Coronary artery (tissue), 2 donors: ENCODE results near the gene PAPSS1.

Source experiments
- DNase-seq: peaks from one replicate; pipeline ENCODE4 v3.0.0-alpha.2; 2017; ENCODE audit warnings: low spot score
- H3K27ac ChIP-seq, 2 donors: fragments of 200-600 bp; sonication (generic); one replicate each; pipeline ENCODE4 v1.5.1; 2016 to 2019
- H3K4me3 ChIP-seq: fragments of 200-600 bp; sonication (generic); 2 replicates; pipeline ENCODE4 v1.5.1; 2016; ENCODE audit warnings: mild to moderate bottlenecking, moderate library complexity
- CTCF ChIP-seq: fragments of 200-600 bp; sonication (generic); IDR thresholded peaks from one replicate; pipeline ENCODE4 v1.5.1; 2019; ENCODE audit warnings: antibody characterized with exemption

Gene PAPSS1

GRCh38 chr4:107711831-107712230, 8.2 kb downstream of the PAPSS1 start:
- Histone ChIP-seq H3K4me3 (no peak overlapping the region), H3K27ac (no peak overlapping the region)
- TF ChIP-seq CTCF, result no peak
- no peak for DNase-seq

- no peak for TF ChIP-seq CTCF
- no peak overlapping the region for H3K4me3 ChIP-seq
- H3K27ac ChIP-seq, result no peak overlapping the region
- no peak for DNase-seq
Observed at GRCh38 chr4:107710493-107711459, 9.3 kb downstream of the PAPSS1 start.

- no peak for TF ChIP-seq CTCF
- DNase-seq, result no peak
- Histone ChIP-seq H3K27ac (no peak overlapping the region), H3K4me3 (no peak overlapping the region)
Observed at GRCh38 chr4:107709916-107710315, 10.1 kb downstream of the PAPSS1 start.

GRCh38 chr4:107708225-107708624, 11.8 kb downstream of the PAPSS1 start:
- Histone ChIP-seq H3K27ac (no peak overlapping the region), H3K4me3 (no peak overlapping the region)
- TF ChIP-seq CTCF, result no peak
- no peak for DNase-seq

- no peak for TF ChIP-seq CTCF
- H3K27ac ChIP-seq, result no peak overlapping the region
Observed at GRCh38 chr4:107705742-107706556, 14.1 kb downstream of the PAPSS1 start.

GRCh38 chr4:107701565-107701964, 18.5 kb downstream of the PAPSS1 start:
- no peak overlapping the region for H3K4me3 ChIP-seq
- TF ChIP-seq CTCF, result no peak
- H3K27ac ChIP-seq, result no peak overlapping the region
- DNase-seq, result no peak

More at GRCh38 chr4:107705742-107706556, 14.1 kb downstream of the PAPSS1 start:
- no peak overlapping the region for H3K4me3 ChIP-seq
- DNase-seq, result no peak
